Psoas muscle (tissue), 8 donors: ENCODE measurements around the gene RABEP2. TPM values are rescaled to one million over a fixed set of nuclear protein-coding genes. Genes with fewer than 3 reads are reported as not detected.
"Not testable (repeated sequence)": the region's sequence is repeated elsewhere in the genome, so short reads cannot be mapped to it uniquely, and the experiment has no call there.

ENCODE experiments used
- ATAC-seq, 4 donors: fragments of 200-7000 bp; cut with Tn5 transposase; one replicate each; pipeline ENCODE4 v1.9.1; 2020; ENCODE audit warnings: moderate library complexity in 3 of 4, mild to moderate bottlenecking in 2 of 4
- DNase-seq, 2 donors: peaks; one replicate each; pipeline ENCODE4 v3.0.0-alpha.2; 2020
- H3K27ac ChIP-seq: fragments of 200-600 bp; one replicate; pipeline ENCODE4 v1.8.0; 2022
- H3K27me3 ChIP-seq, 3 donors: fragments of 200-600 bp in 1 of 3; one replicate each; pipeline versions ENCODE4 v1.6.1 to v1.8.0; 2013 to 2022; ENCODE audit warnings: low read length in 2 of 3, mild to moderate bottlenecking in 2 of 3, moderate library complexity in 1 of 3; ENCODE audit not compliant: insufficient read depth in 3 of 3
- H3K36me3 ChIP-seq, 2 donors: fragments of 200-600 bp in 1 of 2; one replicate each; pipeline versions ENCODE4 v1.6.1 to v1.8.0; 2013 to 2022; ENCODE audit warnings: low read depth in 1 of 2, mild to moderate bottlenecking in 1 of 2, moderate library complexity in 1 of 2; ENCODE audit not compliant: insufficient read depth in 1 of 2
- H3K4me1 ChIP-seq: fragments of 200-600 bp; one replicate; pipeline ENCODE4 v1.8.0; 2022
- H3K4me3 ChIP-seq: fragments of 200-600 bp; one replicate; pipeline ENCODE4 v1.8.0; 2022; ENCODE audit warnings: mild to moderate bottlenecking
- H3K9me3 ChIP-seq: fragments of 200-600 bp; one replicate; pipeline ENCODE4 v1.8.0; 2022
- CTCF ChIP-seq: fragments of 200-600 bp; IDR thresholded peaks from one replicate; pipeline ENCODE4 v1.8.0; 2022; ENCODE audit warnings: antibody characterized with exemption
- WGBS, 3 donors: extraction: QIAGEN DNeasy Blood & Tissue Kit; methylation state at CpG; one replicate each; pipeline versions ENCODE4 v1.1.6 to v1.1.7; 2013; 5-methylcytosine and 5-hydroxymethylcytosine counted together
- intact Hi-C, 2 donors: fragments of 100-400 bp; cut with DNase I; formaldehyde crosslinking; loops; one replicate each; pipeline versions ENCODE4 v1.11.0 to v1.14.2; 2022
- polyA plus RNA-seq, 3 donors: library from polyadenylated mRNA; stranded (reverse); fragments of 200-250 nt; gene quantifications; one replicate each; pipeline ENCODE4 v1.2.3, GENCODE V29; 2013
- total RNA-seq, 4 donors: library from RNA; stranded (reverse); fragmentation: NEBNext Ultra II Directional in 2 of 4; extraction: Animal tissue kit (Norgen Biotek cat#: 25700) in 2 of 4; gene quantifications; one replicate each; pipeline versions ENCODE4 v1.2.1 to v1.2.4, GENCODE V29; 2021 to 2023
- donor health status: healthy with polysubstance abuse.
- donor health status: DM: no; HTN: no; CAD: no; lungs with moderate emphysema.
- donor health status: Bipolar disorder and iron deficiency.
- donor health status: healthy.
- donor health status: DM: yes; HTN: yes; CAD: no.
- donor health status: DM: no; HTN: no; CAD: no.
- donor health status: DM: no; HTN: no; CAD: no.
- donor health status: DM: yes; HTN: yes; CAD: no.

Gene RABEP2
- total and polyA plus RNA-seq, 7 donors: 3.1 to 22.8 (median 6.2) TPM

- Histone ChIP-seq H3K27ac (no peak overlapping the region), H3K4me1 (peaks cover 25% of the 10 kb centered on the region), H3K36me3 (peaks cover 0 to 54% of the 10 kb centered on the region in 2 donors), H3K9me3 (no peaks in the 10 kb centered on the region), H3K4me3 (no peak overlapping the region), H3K27me3 (no peaks in the 10 kb centered on the region)
- 90 to 94% (median 93%) methylated on average over 6 of the region's 6 CpGs for WGBS, 3 donors
- intact Hi-C loops: no loop called here
- DNase-seq (no peak), ATAC-seq (no peak)
- no peak for TF ChIP-seq CTCF
These were observed 50.6 kb downstream of the RABEP2 start for GRCh38 chr16:28874406-28874805.

DNA sequence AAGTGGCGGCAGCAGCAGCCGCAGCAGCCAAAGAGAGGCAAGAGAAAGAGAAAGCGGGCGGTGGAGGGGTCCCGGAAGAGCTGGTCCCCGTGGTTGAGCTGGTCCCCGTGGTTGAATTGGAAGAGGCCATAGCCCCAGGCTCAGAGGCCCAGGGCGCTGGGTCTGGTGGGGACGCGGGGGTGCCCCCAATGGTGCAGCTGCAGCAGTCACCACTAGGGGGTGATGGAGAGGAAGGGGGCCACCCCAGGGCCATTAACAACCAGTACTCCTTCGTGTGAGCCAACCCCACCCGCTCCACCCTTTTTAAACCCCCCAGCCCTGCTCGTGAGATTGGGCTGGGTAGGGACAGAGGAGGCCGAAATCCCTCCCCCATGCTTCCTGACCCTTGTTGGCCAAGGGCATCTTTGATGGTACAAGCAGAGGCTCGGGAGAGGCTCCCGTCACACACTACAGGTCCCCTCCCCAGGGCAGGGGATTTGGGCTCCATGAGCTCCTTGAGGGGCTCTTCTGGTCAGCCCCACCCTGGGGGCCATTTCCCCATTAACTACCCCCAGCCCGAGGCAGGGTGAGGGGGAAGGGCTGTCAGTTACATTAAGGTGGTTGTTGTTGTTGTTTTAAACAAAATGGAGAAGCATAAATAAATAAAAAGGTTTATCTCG, 51.4 kb downstream of the RABEP2 start:
- intact Hi-C loops: loop anchor here in 1 of 2 donors (2.0 kb wide), 1 partner anchor 71 kb away; no protein-coding TSS in a partner anchor
- no peak overlapping the region for H3K4me3 ChIP-seq
- no peaks in the 10 kb centered on the region for H3K9me3 ChIP-seq
- H3K36me3 ChIP-seq: peaks cover 0 to 61% of the 10 kb centered on the region in 2 donors
- ATAC-seq (peak; percentile 26 to 43 (median 30)), DNase-seq (peak in 1 of 2 donors; percentile 65)
- peak; percentile 64 for TF ChIP-seq CTCF
- 86 to 87% (median 86%) methylated on average over 17 to 18 of the region's 18 CpGs for WGBS, 3 donors
- peaks cover 22% of the 10 kb centered on the region for H3K4me1 ChIP-seq
- peak overlapping the region; percentile 46 for H3K27ac ChIP-seq
- H3K27me3 ChIP-seq: no peaks in the 10 kb centered on the region

DNA sequence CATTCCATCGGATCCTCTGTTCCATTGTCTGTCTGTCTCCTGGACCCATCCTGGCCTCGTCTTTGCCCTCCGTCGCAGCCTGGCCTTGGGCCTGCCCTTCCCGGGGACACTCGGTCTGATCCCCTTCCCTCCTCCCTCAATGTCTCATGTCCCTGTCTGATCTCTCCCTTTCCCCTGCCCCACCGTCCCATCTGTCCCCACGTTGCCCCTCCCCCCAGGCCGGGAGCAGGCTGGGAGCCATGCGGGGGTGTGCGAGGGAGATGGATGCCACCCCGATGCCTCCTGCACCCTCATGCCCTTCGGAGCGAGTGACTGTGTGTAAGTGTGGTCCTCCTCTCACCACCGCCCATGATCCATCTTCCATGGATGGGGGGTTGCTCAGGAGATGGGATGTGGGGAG, 52.1 kb downstream of the RABEP2 start:
- WGBS, 3 donors: 76 to 84% (median 81%) methylated on average over 13 to 15 of the region's 15 CpGs
- intact Hi-C loops: loop anchor here in 1 of 2 donors (2.0 kb wide), 1 partner anchor 72 kb away; no protein-coding TSS in a partner anchor
- Histone ChIP-seq H3K27ac (no peak overlapping the region), H3K4me1 (peaks cover 22% of the 10 kb centered on the region), H3K27me3 (no peaks in the 10 kb centered on the region), H3K36me3 (peaks cover 0 to 68% of the 10 kb centered on the region in 2 donors), H3K4me3 (no peak overlapping the region), H3K9me3 (no peaks in the 10 kb centered on the region)
- DNase-seq (no peak), ATAC-seq (no peak)
- no peak for TF ChIP-seq CTCF

DNA sequence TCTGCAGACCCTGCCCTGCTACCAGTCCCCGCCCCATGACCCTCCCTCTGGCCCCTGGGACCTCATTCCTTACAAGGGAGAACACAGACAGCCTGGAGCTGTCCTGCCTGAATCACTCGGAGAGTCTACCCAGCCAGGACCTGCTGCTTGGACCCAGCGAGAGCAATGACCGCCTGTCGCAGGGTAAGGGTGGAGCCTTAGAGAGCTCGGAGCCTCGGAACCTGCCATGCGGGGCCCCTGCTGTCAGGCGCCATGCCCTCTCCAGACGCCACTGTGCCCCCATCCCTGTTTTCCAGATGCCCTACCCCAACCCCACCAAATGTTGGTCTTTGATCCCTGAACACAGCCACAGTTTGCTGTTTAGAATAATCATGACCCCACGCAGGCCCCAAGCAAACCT, 55.8 kb downstream of the RABEP2 start:
- intact Hi-C loops: no loop called here
- peaks cover 10% of the 10 kb centered on the region for H3K4me1 ChIP-seq
- WGBS, 3 donors: 91 to 94% (median 93%) methylated on average over 11 of the region's 11 CpGs
- DNase-seq: no peak
- H3K27me3 ChIP-seq: no peaks in the 10 kb centered on the region
- no peak for ATAC-seq
- no peak overlapping the region for H3K27ac ChIP-seq
- H3K9me3 ChIP-seq: no peaks in the 10 kb centered on the region
- peaks cover 0 to 80% of the 10 kb centered on the region in 2 donors for H3K36me3 ChIP-seq
- H3K4me3 ChIP-seq: no peak overlapping the region
- no peak for TF ChIP-seq CTCF

DNA sequence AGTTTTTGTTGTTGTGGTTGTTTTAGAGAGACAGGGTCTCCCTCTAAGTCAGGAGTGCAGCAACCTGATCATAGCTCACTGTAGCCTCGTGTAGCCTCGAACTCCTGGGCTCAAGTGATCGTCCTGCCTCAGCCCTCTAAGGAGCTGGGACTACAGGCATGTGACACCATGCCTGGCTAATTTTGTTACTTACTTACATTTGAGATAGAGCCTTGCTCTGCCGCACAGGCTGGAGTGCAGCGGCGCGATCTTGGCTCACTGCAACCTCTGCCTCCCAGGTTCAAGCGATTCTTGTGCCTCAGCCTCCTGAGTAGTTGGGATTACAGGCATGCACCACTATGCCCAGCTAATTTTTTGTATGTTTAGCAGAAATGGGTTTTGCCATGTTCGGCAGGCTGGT, 57.4 kb downstream of the RABEP2 start:
- 85 to 90% (median 85%) methylated on average over 9 of the region's 9 CpGs for WGBS, 3 donors
- H3K27ac ChIP-seq, H3K4me3 ChIP-seq, H3K9me3 ChIP-seq, intact Hi-C loops, ATAC-seq, H3K27me3 ChIP-seq, H3K4me1 ChIP-seq, DNase-seq: not testable (repeated sequence)
- H3K36me3 ChIP-seq: peaks cover 0 to 64% of the 10 kb centered on the region in 2 donors
